Measurements from ENCODE around the gene CEP112.

CEP112 gene

GRCh38 chr17:66063686-66064085 is 128.2 kb downstream of the CEP112 start:
- DNase-seq = no peak

DNA sequence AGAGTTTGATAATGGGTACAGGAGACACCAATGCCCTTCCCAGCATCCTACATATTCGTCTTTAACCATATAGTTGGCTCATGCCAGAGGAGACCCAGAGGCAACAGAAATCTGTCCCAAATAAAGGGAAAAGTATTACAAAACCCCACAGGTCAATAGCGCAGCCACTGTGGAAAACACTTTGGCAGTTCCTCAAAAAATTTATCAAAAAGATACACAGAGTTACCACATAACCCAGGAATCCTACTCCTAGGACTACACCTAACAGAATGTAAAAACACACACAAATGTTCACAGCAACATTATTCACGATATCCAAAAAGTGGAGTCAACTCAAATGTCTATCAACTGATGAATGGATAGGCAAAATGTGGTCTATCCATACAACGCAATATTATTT is 135.8 kb downstream of the CEP112 start:
- DNase-seq = no peak

- DNase-seq = no peak
These were observed 137.7 kb downstream of the CEP112 start for GRCh38 chr17:66054242-66054641.

- no peak for DNase-seq
These were observed 147.8 kb downstream of the CEP112 start for GRCh38 chr17:66044083-66044482.

GRCh38 chr17:66043419-66043818 is 148.5 kb downstream of the CEP112 start:
- DNase-seq = no peak

DNA sequence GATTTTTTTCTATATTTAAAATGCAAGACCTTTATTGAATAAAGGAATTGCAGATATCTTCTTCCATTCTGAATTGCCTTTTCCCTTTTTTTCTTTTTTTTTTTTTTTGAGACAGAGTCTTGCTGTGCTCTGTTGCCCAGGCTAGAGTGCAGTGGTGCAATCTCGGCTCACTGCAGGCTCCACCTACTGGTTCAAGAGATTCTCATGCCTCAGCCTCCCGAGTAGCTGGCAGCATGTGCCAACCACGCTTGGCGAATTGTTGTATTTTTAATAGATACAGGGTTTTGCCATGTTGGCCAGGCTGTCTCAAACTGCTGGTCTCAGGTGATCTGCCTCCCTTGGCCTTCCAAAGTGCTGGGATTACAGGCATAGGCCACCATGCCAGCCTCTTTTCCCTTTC is 151.5 kb downstream of the CEP112 start:
- DNase-seq = no peak

GRCh38 chr17:66038125-66038524 is 153.8 kb downstream of the CEP112 start:
- DNase-seq = no peak

- no peak for DNase-seq
These were observed 154.7 kb downstream of the CEP112 start for GRCh38 chr17:66037221-66037620.

DNA sequence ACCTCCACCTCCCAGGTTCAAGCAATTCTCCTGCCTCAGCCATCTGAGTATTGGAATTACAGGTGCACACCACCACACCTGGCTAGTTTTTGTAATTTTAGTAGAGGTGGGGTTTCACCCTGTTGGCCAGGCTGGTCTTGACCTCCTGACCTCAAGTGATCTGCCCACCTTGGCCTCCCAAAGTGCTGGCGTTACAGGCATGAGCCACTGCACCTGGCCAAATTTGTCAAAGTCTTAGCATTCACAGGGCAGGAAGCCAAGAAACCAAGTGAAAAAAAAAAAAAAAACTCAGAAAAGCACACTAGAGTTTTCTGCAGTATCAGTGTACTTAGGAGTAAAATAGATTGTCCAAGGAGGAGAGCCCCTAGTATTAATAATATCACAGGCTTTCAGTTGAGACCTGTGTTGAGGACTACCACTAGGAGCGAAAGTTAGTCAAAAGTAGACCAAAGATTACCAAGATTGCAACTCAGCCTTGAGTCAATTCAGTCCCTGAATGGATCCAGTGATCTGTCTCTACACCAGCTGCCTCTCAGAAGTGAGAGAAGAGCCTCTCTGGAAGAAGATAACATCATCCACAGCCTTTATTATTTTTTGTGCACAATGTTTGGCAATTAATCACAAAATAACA is 159.7 kb downstream of the CEP112 start:
- DNase-seq = no peak

GRCh38 chr17:66025551-66025950 is 166.4 kb downstream of the CEP112 start:
- DNase-seq = no peak

DNA sequence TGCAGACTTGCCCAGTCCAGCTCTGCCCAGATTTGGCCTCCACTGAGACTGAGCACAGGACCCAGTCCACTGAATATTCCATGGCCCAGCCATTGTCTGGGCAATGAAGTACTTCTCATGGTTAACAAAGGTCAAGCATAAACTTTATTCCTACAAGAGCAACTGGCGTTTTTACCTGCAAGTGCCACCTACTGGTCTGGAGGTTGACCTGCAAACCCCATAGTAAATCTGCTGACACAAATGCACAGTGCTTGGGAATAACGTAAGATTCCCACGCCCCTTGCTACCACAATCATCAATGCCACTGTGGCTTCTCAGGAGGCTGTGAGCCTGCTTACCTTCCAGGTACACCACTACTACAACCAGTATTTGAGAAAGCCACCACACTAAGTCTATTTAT is 170.2 kb downstream of the CEP112 start:
- no peak for DNase-seq

DNA sequence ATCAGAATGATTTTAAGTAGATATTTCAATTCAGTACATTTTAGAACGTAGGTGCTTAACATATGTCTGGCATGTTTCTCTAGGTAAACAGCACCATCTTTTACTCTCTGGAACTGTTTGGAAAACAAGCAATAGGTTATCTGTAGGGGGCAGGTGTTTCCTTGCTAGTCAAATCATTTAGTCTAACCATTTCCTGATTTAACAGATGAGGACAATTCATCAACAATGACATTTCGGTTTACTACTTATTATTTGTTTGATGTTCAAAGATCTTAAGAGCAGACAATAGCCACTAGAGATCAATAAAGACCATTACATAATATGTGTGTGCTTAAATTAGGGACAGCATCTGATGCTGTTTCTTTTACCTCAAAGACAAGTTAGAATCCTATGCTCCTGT is 173.1 kb downstream of the CEP112 start:
- no peak for DNase-seq

- no peak for DNase-seq
These were observed 175.7 kb downstream of the CEP112 start for GRCh38 chr17:66016231-66016630.

DNA sequence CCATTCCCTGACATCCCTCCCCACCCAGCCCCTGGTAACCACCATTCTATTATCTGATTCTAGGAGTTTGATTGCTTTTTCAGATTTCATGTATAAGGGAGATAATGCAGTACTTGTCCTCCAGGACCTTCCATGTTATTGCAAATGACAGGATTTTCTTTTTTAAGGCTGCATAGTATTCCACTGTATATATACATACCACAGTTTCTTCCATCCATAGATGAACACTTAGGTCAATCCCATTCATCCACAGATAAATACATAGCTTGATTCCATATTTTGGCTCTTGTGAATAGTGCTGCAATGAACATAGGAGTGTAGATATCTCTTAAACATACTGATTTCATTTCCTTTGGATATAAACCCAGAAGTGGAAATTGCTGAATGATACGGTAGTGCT is 183.3 kb downstream of the CEP112 start:
- no peak for DNase-seq

DNA sequence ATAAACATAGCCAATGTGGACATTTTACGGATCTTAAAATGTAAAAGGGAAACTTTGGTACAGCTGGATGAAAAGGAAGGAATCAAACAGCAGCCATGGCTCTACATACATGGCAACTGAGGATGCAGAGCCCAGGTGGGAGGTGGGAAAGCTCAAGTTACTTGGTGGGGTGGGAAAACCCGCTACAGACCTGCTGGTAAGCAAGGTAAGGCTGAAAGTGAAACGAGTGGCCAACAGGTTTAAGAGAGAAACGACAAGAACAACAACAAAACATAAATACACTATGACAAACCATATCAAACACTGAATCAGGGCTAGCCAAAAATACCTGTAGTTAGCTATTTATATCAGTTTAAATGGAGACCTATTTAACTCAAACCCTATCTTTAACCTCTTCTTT is 185.3 kb downstream of the CEP112 start:
- no peak for DNase-seq

DNA sequence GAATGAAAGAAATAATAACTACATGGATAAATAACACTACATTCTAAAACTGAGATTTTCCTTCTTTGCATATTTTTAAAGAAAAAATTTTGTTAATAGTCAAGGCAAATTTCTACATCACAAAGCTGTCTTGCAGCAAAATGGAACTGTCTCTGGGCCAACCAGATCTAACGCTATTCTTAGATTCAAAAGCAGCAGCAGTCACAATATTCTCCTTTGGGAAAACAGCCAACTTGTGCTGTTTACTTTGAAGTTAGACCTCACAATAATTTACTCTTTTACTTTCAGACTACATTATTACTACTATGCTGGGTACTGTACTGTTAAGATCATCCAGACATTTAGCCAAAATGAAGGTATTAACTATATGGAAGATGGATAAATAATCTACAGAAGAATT is 189.1 kb downstream of the CEP112 start:
- DNase-seq = no peak

DNA sequence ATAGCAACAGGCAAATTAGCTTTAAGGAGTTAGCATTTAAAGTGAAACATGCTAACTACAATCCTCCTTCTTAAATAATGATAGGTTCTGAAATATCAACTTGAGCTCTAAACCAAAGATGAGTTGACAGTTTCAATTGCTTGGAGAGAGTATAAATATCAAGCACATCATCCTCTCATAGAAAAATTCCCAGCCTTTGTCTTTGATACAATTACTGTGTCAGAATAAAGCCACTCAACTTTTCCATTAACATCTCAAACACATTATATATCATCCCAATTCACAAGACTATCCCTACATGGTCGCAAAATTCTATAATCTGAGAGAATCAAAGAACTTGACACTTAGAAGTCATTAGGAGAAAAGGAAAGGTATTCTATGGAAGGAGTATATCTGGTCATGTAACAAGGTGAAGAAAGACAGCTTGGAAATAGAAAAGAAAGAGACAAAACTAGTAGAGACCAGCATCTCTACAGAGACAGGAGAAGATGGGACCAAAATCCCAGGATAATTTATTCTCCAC is 189.8 kb downstream of the CEP112 start:
- DNase-seq = no peak

DNA sequence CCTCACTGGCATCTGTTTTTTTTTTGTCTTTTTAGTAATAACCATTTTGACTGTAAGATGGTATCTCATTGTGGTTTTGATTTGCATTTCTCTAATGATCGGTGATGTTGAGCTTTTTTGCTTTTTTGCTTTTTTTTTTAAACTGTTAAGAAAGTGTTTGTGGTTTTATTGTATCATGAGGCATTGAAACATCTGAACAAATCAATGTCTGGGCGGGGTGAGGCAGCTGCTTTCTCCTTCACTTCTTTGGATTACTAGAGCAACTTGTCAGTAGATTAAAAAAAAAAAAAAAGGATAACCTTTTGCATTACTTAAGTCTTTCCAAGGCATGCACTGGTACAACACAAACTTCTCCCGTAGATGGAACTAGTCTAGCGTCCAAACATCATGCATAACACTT is 191.7 kb downstream of the CEP112 start:
- DNase-seq = no peak

DNA sequence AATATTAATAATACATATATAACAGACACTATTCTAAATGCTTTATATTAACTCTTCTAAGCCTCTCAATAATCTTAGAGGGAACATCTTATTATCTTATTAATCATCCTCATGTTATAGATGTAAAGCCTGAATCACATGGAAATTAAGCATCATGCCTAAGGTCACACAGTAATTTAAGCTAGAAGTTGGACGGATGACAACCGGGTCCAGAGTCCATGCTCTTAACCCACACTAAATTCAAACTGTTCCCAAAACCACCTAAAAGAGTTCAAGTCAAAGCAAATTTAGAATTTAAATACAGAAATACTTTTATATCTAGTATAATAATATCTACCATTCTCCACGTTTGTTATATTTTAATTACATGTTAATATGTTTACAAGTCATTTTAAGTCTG is 193.3 kb downstream of the CEP112 start:
- no peak for DNase-seq

GRCh38 chr17:65994679-65995078 is 197.3 kb downstream of the CEP112 start:
- no peak for DNase-seq

GRCh38 chr17:65994114-65994513 is 197.8 kb downstream of the CEP112 start:
- no peak for DNase-seq

- DNase-seq = no peak
These were observed 201.3 kb downstream of the CEP112 start for GRCh38 chr17:65990593-65990992.

GRCh38 chr17:65988451-65988850 is 203.5 kb downstream of the CEP112 start:
- no peak for DNase-seq

DNA sequence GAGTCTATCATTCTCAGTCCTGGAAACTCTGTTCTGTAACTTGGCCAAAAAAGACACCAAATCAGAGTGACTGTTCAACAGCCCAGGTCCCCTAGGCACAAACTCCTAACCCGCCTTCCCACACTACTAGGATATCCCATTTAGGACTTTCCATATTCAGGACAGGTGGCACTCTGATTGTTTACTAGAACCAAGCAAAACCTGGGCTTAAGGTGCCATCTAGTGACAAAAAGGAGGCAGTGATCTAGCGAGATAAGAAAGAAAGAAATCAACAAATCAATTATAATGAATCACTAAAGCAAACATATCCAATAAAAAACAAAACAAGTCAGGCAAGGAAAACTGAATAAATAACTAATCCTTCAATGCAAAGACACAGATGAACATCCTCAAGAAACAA is 203.9 kb downstream of the CEP112 start:
- DNase-seq = no peak

GRCh38 chr17:65985571-65985970 is 206.4 kb downstream of the CEP112 start:
- no peak for DNase-seq
